ENCODE data around the gene ARHGEF37. TPM values are rescaled to one million over a fixed set of nuclear protein-coding genes. Genes with fewer than 3 reads are reported as not detected.
"Not testable (repeated sequence)": the region's sequence is repeated elsewhere in the genome, so short reads cannot be mapped to it uniquely, and the experiment has no call there.

ARHGEF37 gene
- total RNA-seq, 3 donors from 2014 or later: 13.4 to 35.0 (median 24.6) TPM

DNA sequence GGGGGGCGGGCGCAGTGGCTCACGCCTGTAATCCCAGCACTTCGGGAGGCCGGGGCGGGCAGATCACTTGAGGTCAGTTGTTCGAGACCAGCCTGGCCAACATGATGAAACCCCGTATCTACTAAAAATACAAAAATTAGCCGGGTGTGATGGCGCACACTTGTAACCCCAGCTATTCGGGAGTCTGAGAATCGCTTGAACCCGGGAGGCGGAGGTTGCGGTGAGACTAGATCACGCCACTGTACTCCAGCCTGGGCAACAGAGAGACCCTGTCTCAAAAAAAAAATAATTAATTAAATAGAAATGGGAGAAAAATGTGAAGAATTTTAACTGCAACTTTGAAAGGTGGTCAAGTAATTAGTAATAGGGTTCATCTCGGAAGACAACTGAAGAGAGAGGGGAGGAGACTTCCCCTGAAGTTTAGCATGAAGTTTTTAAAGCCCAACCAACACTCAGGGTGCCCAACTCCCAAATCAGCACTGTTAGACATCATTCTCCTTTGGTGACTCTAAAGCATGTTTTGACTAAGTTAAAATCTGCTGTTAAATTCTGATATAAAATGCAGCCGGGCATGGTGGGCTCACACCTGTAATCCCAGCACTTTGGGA is 28.6 kb upstream of the ARHGEF37 start:
- H3K4me3 ChIP-seq: no peak overlapping the region
- no peaks in the 10 kb centered on the region for H3K9me3 ChIP-seq
- TF ChIP-seq, protein P1, sequence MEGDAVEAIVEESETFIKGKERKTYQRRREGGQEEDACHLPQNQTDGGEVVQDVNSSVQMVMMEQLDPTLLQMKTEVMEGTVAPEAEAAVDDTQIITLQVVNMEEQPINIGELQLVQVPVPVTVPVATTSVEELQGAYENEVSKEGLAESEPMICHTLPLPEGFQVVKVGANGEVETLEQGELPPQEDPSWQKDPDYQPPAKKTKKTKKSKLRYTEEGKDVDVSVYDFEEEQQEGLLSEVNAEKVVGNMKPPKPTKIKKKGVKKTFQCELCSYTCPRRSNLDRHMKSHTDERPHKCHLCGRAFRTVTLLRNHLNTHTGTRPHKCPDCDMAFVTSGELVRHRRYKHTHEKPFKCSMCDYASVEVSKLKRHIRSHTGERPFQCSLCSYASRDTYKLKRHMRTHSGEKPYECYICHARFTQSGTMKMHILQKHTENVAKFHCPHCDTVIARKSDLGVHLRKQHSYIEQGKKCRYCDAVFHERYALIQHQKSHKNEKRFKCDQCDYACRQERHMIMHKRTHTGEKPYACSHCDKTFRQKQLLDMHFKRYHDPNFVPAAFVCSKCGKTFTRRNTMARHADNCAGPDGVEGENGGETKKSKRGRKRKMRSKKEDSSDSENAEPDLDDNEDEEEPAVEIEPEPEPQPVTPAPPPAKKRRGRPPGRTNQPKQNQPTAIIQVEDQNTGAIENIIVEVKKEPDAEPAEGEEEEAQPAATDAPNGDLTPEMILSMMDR (IDR thresholded peaks at IDR 0.05): no peak
- no peaks in the 10 kb centered on the region for H3K36me3 ChIP-seq (ENCODE audit: low read depth)
- ATAC-seq (no peak), DNase-seq (no peak)
- H3K4me1 ChIP-seq (ENCODE audit: low read depth): peaks cover 18% of the 10 kb centered on the region
- intact Hi-C loops (cut with DNase I, micrococcal nuclease): no loop called here

DNA sequence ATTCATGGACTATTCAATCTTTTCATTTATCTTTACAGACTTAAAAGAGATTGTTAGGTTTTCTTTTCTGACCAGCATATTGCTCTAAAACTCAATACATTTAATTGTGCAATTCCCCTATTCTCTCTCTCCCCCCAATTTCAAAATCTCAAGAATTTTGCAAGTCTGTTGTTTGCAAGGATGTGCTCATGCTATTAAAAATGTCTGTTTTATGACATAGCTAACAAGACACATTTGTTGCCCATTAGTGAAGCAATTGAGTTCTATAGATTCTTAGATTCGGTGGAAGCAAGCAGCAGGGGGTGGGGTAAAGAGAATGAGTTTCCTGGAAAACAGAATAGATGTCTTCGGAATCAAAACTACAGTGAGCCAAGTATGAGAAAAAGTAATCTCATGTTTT is 21.6 kb upstream of the ARHGEF37 start:
- no peaks in the 10 kb centered on the region for H3K36me3 ChIP-seq (ENCODE audit: low read depth)
- TF ChIP-seq, protein P1 (IDR thresholded peaks at IDR 0.05): no peak
- H3K4me1 ChIP-seq (ENCODE audit: low read depth): peaks cover 4% of the 10 kb centered on the region
- DNase-seq: no peak
- intact Hi-C loops (cut with DNase I, micrococcal nuclease): loop anchor here (5.0 to 10.0 kb wide), 3 partner anchors 107 to 195 kb away; no protein-coding TSS in a partner anchor
- no peak overlapping the region for H3K4me3 ChIP-seq
- no peaks in the 10 kb centered on the region for H3K9me3 ChIP-seq
- ATAC-seq: no peak

DNA sequence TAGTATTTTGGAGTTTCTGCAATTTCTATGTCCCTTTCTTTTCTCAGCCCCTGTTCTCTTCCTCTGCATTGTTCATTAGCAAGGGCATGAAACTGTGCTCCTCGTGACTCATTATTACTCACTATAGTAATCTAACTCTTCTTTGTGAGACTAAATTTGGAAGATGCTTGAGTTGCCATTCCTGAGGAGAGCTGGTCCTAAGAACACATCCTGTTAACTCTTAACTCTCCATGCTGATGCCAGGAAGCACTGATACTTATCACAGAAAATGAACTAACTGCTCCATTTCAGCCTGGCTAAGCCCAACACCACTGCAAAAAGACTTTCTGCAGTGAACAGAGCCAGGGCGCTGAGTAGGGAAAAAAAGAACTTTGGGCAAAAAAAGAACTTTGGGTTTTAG is 19.4 kb upstream of the ARHGEF37 start:
- H3K4me1 ChIP-seq (ENCODE audit: low read depth): peaks cover 4% of the 10 kb centered on the region
- no peak overlapping the region for H3K4me3 ChIP-seq
- ATAC-seq: peak; percentile 63
- intact Hi-C loops (cut with DNase I, micrococcal nuclease): loop anchor here (5.0 to 10.0 kb wide), 3 partner anchors 110 to 197 kb away; no protein-coding TSS in a partner anchor
- H3K9me3 ChIP-seq: no peaks in the 10 kb centered on the region
- no peak for DNase-seq
- TF ChIP-seq, protein P1 (IDR thresholded peaks at IDR 0.05): no peak
- no peaks in the 10 kb centered on the region for H3K36me3 ChIP-seq (ENCODE audit: low read depth)

DNA sequence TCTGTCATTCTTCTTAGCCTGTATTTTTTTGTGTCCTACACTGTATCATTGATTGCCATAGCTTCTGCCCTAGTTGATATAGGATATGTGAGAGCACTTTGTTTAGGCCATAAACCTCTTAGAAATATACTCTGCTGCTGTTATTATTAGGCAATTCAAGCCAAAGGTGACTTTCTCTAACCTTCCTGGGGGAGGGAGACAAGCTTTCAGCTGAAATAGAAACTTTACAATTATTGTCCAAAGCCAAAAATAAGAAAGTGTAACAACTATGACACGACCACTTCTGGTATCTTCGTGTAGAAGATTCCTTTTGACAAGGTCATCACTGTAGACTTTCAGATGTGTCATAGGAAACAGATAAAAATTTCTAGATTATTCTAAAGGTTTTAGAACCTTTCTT is 17.8 kb upstream of the ARHGEF37 start:
- H3K36me3 ChIP-seq (ENCODE audit: low read depth): no peaks in the 10 kb centered on the region
- H3K9me3 ChIP-seq: no peaks in the 10 kb centered on the region
- intact Hi-C loops (cut with DNase I, micrococcal nuclease): loop anchor here (5.0 to 10.0 kb wide), 3 partner anchors 111 to 199 kb away; no protein-coding TSS in a partner anchor
- H3K4me1 ChIP-seq (ENCODE audit: low read depth): peaks cover 4% of the 10 kb centered on the region
- no peak for ATAC-seq
- TF ChIP-seq, protein P1 (IDR thresholded peaks at IDR 0.05): no peak
- H3K4me3 ChIP-seq: no peak overlapping the region
- DNase-seq: no peak

DNA sequence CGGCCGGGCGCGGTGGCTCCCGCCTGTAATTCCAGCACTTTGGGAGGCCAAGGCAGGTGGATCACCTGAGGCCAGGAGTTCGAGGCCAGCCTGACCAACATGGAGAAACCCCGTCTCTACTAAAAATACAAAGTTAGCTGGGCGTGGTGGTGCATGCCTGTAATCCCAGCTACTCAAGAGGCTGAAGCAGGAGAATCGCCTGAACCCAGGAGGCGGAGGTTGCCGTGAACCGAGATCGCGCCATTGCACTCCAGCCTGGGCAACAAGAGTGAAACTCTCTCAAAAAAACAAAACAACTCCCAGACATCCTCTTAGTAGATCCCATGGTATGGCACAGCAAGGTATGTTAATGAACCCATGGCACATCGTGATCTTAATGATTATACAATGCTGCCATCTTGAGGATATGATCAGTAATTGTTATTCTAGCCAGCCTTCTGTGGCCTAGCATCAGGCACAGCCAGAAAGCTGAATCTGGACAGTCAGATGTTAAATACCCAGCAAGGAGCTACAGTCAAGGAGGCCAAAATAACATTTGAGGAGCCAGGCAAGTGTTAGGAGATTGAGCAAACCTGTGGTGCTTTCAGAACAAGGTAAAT is 16.7 kb upstream of the ARHGEF37 start:
- intact Hi-C loops (cut with DNase I, micrococcal nuclease): loop anchor here (5.0 to 10.0 kb wide), 3 partner anchors 112 to 200 kb away; no protein-coding TSS in a partner anchor
- DNase-seq; H3K36me3 ChIP-seq (ENCODE audit: low read depth); H3K4me1 ChIP-seq (ENCODE audit: low read depth); H3K4me3 ChIP-seq; H3K9me3 ChIP-seq: not testable (repeated sequence)
- ATAC-seq: peak; percentile 97
- TF ChIP-seq, protein P1 (IDR thresholded peaks at IDR 0.05): peak; percentile 22
